Skin of body (tissue), 2 donors: ENCODE results near the gene MYLK. TPM values are rescaled to one million over a fixed set of nuclear protein-coding genes. Genes with fewer than 3 reads are reported as not detected.
"Not testable (repeated sequence)": the region's sequence is repeated elsewhere in the genome, so short reads cannot be mapped to it uniquely, and the experiment has no call there.

ENCODE experiments used
- DNase-seq: peaks from one replicate; lab custom pipeline; 2025; lab: John Stamatoyannopoulos, UW
- total RNA-seq: library from RNA; depleted of rRNA; stranded (reverse); fragments of >200 nt; gene quantifications from one replicate; pipeline ENCODE4 v1.2.3, GENCODE V29; 2014

The MYLK gene
- total RNA-seq, 1 donor from 2014 or later, result 57.6 TPM

DNA sequence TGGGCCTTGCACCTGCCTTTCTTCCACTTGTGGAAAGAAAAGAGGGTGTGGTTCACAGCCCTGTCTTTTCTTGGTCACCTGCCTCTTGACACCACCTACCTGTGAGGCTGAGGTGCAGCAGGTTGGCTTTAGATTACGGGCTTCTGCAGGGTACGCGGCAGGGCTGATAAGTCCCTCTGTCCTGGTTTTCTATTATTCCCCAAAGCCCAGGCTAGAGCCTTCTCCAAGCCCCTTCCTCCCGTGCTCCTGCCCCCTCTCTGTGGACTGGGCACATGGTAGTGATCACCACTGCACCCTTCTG, 254.4 kb downstream of the MYLK start:
- DNase-seq, result no peak

GRCh38 chr3:123628996-123629746, 255.0 kb downstream of the MYLK start:
- no peak for DNase-seq

DNA sequence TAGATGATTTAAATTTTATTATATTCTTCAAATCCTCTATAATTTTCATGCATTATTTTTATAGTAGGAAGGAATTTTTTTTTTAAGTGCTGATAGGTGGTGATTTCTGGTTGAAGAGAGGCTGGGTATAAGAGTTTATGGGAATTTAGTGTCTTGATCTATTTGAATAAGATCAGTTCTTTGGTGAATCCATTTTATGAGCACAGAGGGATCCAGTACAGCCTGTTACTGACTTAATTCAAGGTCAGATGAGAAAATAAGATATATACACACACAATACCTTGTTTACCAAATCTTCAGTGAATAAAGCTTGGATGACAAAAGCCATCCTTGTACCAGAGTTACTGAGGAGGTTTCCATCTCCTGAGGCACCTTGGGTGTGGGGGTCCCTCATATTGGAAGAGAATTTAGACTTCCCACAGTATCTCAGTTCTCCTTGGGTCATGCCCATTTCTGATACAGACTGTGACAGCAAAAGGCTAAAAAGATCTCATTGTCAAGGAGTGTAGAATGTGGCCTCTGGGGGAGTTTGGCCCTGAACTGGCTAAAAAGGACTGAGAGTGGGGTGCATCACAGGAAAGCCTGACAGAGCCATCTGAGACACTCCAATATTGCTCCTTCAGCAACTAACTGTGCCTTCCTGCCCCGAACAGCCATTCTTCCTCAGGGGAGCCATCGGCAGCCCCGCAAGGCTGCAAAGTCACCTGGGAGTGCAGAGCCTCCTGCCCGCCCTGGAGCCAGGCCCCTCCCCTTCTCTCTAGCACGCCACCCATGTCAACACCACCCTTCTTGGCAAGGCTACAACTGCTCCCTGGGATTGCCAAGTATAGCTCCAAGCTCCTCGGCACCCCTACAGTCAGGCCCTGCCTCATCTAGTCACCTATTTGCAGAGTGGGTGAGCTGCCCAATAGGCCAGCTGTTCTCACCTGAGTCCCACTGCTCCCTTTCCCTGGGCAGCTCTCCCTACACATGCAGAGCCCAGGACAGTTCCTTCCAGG, 256.2 kb downstream of the MYLK start:
- no peak for DNase-seq

DNA sequence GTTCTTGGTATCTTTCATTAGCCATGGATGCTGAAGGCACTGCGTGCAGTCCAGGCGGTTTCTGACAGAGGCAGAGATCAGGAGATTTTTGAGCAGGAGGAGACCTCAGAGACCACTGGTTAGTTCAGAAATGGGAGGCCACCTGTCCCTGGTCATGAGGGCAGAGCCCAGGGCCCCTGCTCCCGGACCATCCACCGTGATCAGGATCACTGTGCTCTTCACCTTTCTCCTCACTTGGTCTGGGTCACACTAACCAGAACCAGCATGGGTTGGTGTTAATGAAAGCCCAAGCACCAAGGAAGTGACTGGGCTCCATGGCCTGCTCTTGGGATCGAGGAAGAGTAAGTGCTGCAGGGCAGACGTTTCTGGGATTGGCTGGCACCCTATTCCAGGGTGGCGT, 257.3 kb downstream of the MYLK start:
- DNase-seq, result no peak

- no peak for DNase-seq
Observed at GRCh38 chr3:123624302-123624701, 259.8 kb downstream of the MYLK start.

- DNase-seq, result no peak
Observed at GRCh38 chr3:123623346-123623880, 260.7 kb downstream of the MYLK start.

- no peak for DNase-seq
Observed at GRCh38 chr3:123622766-123623165, 261.4 kb downstream of the MYLK start.

- no peak for DNase-seq
Observed at GRCh38 chr3:123621850-123622189, 262.3 kb downstream of the MYLK start.

GRCh38 chr3:123621186-123621849, 262.8 kb downstream of the MYLK start:
- no peak for DNase-seq

DNA sequence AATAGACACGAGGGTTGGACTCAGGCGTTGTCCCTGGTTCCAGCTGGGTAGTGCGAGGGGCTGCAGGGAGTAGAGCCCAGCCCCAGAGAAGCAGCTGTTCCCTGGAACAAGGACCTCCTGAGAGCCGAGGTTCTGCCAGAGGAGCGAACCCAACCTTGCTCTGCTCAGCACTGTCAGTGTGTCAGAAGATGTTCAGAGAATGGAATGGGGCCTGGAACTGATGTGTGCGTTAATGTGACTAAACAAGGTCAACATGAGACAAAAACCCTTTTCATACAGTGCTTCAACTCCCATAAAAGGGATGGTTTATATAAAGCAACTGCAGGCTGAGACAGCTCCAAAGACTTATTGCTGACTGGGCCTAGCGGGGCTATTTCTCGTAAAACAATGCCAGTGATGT, 263.8 kb downstream of the MYLK start:
- DNase-seq, result peak; percentile 14

GRCh38 chr3:123618768-123619484, 265.2 kb downstream of the MYLK start:
- peak; percentile 77 for DNase-seq

GRCh38 chr3:123618076-123618708, 265.9 kb downstream of the MYLK start:
- no peak for DNase-seq

DNA sequence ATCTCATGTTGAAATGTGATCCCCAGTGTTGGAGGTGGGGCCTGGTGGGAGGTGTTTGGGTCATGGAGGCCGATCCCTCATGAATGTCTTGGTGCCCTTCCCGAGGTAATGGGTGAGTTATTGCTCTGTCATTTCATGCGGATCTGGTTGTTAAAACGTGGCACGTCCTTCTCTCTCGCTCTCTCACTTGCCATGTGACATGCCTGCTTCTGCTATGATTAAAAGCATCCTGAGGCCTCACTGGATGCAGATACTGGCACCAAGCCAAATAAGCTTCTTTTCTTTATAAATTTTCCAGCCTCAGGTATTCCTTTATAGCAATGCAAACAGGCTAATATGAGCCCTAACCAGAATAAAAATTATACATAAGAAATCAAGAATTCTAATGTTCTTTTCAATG, 267.5 kb downstream of the MYLK start:
- DNase-seq, result no peak

DNA sequence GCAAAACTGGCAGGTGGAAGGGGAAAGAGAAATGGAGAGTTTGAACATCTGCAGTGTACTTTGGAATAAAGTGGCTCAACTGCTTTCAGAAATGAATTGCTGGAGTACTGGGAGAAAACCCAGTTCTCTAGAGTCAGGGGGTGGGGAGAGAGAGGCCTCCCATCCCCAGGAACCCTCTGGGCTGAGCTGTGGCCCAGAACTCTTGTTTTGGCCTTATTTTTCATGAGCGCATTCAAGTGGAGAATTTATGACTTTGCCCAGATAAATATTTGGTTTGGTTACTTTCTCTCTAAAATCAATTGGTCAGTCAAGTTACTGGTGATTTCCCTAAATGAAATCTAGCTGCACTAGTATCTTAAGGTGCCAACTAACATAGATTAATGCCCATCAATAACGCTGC, 270.6 kb downstream of the MYLK start:
- no peak for DNase-seq

- not testable (repeated sequence) for DNase-seq
Observed at GRCh38 chr3:123611674-123612073, 272.5 kb downstream of the MYLK start.

- no peak for DNase-seq
Observed at GRCh38 chr3:123611082-123611481, 273.1 kb downstream of the MYLK start.

- no peak for DNase-seq
Observed at GRCh38 chr3:123610331-123610730, 273.8 kb downstream of the MYLK start.

DNA sequence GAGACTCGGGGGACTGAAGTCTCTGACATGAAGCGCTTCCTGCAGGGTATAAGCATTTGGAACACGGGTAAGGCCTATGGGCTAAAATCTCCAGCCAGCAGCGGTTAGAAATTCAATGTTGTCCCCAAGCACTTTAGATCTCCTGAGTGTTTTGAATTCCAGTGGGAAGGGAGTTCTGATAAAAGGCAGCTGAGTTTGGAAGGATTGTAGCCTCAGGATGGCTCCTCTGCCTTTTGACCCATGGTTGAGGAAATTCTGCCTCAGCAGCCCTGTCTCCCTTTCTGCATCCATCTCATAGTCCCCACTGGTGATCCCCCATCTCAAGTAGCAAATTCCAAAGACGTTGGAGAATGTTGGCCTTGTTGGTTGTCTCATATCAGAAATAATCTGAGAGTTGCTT, 275.1 kb downstream of the MYLK start:
- no peak for DNase-seq

GRCh38 chr3:123608263-123608937, 275.7 kb downstream of the MYLK start:
- DNase-seq, result no peak

DNA sequence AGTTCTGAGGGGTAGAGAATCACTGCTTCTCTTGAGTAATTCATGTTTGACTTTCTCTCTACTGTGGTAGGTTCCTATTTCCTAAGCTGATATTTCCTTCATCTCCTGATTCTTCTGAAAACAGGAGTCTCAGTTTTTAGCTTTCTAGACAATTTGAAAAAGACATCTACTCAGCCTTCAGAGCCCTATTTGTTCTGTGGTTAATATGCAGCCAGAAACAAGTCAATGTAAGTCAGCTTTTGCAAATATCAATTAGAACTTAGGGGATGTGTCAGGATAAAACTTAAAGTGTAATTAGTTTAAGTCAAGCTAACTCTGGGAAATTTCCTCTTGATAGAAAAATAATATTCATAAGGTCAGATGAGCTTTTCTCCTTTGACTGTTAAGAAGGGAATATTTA, 277.6 kb downstream of the MYLK start:
- DNase-seq, result no peak
